ENCODE results near the gene PRDM12. TPM values are rescaled to one million over a fixed set of nuclear protein-coding genes. Genes with fewer than 3 reads are reported as not detected.
A peak's percentile ranks its signal among the peaks of the same experiment; 100 is the strongest.

The PRDM12 gene
- total RNA-seq (not detected), polyA plus RNA-seq (ENCODE audit: insufficient read depth, low read depth, low replicate concordance) (not detected)
- long read RNA-seq, donor 1: 0 reads
- long read RNA-seq, donor 2: 0 reads
- long read RNA-seq, donor 3: 0 reads
- long read RNA-seq, donor 4: 0 reads
- long read RNA-seq, donor 5: 0 reads
- long read RNA-seq, donor 6: 0 reads
- long read RNA-seq, donor 7: 0 reads
- long read RNA-seq, donor 8: 0 reads
- long read RNA-seq, donor 9: 0 reads
- long read RNA-seq, donor 10: 0 reads

GRCh38 chr9:130664251-130665028 lies at the start of gene PRDM12:
Gene PRDM12, plus strand, starts transcription at chr9:130664594. Its CDS starts 60 bp downstream, at chr9:130664654.
- peak in 1 of 5 donors; percentile 18 for DNase-seq
- Histone ChIP-seq H3K27me3 (ENCODE audit: control insufficient read depth, insufficient read depth, low read length) (peaks cover 39% of the 10 kb centered on the region), H3K4me1 (ENCODE audit: control insufficient read depth in 2 of 3, insufficient read depth in 2 of 3, low read depth in 1 of 3, low read length in 3 of 3) (peaks cover 0 to 3% (median 0%) of the 10 kb centered on the region in 3 donors), H3K9me3 (ENCODE audit: control insufficient read depth in 2 of 3, insufficient read depth in 1 of 3, low read length in 3 of 3) (no peaks in the 10 kb centered on the region), H3K36me3 (ENCODE audit: control insufficient read depth in 2 of 3, insufficient read depth in 3 of 3, low read length in 3 of 3) (no peaks in the 10 kb centered on the region), H3K4me3 (ENCODE audit: low read length in 3 of 3) (no peak within 1 kb of the TSS), H3K9ac (ENCODE audit: low read length in 3 of 3) (no peak within 1 kb of the TSS), H3K27ac (ENCODE audit: low read depth in 2 of 2, low read length in 2 of 2) (no peak within 1 kb of the TSS)
- FAIRE-seq: no peak
- no peak for TF ChIP-seq CTCF (IDR thresholded peaks at IDR 0.05; ENCODE audit: borderline replicate concordance, extremely low read depth, insufficient read depth)
- intact Hi-C loops (cut with DNase I): no loop called here

GRCh38 chr9:130616451-130616850 lies 47.9 kb upstream of the PRDM12 start:
- no peak overlapping the region for H3K27ac ChIP-seq (ENCODE audit: low read depth in 2 of 2, low read length in 2 of 2)
- no peak overlapping the region for H3K9ac ChIP-seq (ENCODE audit: low read length in 3 of 3)
- peaks cover 8 to 78% (median 50%) of the 10 kb centered on the region in 3 donors for H3K36me3 ChIP-seq (ENCODE audit: control insufficient read depth in 2 of 3, insufficient read depth in 3 of 3, low read length in 3 of 3)
- H3K4me1 ChIP-seq (ENCODE audit: control insufficient read depth in 2 of 3, insufficient read depth in 2 of 3, low read depth in 1 of 3, low read length in 3 of 3): no peaks in the 10 kb centered on the region
- no peak for TF ChIP-seq CTCF (IDR thresholded peaks at IDR 0.05; ENCODE audit: borderline replicate concordance, extremely low read depth, insufficient read depth)
- DNase-seq (no peak), FAIRE-seq (no peak)
- no peaks in the 10 kb centered on the region for H3K9me3 ChIP-seq (ENCODE audit: control insufficient read depth in 2 of 3, insufficient read depth in 1 of 3, low read length in 3 of 3)
- H3K4me3 ChIP-seq (ENCODE audit: low read length in 3 of 3): no peak overlapping the region
- H3K27me3 ChIP-seq (ENCODE audit: control insufficient read depth, insufficient read depth, low read length): no peaks in the 10 kb centered on the region
- intact Hi-C loops (cut with DNase I): no loop called here

GRCh38 chr9:130623466-130623865 lies 40.9 kb upstream of the PRDM12 start:
- no peaks in the 10 kb centered on the region for H3K4me1 ChIP-seq (ENCODE audit: control insufficient read depth in 2 of 3, insufficient read depth in 2 of 3, low read depth in 1 of 3, low read length in 3 of 3)
- intact Hi-C loops (cut with DNase I): no loop called here
- no peak for FAIRE-seq
- no peak for TF ChIP-seq CTCF (IDR thresholded peaks at IDR 0.05; ENCODE audit: borderline replicate concordance, extremely low read depth, insufficient read depth)
- H3K27ac ChIP-seq (ENCODE audit: low read depth in 2 of 2, low read length in 2 of 2): no peak overlapping the region
- no peak for DNase-seq
- peaks cover 8 to 68% (median 34%) of the 10 kb centered on the region in 3 donors for H3K36me3 ChIP-seq (ENCODE audit: control insufficient read depth in 2 of 3, insufficient read depth in 3 of 3, low read length in 3 of 3)
- no peaks in the 10 kb centered on the region for H3K27me3 ChIP-seq (ENCODE audit: control insufficient read depth, insufficient read depth, low read length)
- no peaks in the 10 kb centered on the region for H3K9me3 ChIP-seq (ENCODE audit: control insufficient read depth in 2 of 3, insufficient read depth in 1 of 3, low read length in 3 of 3)
- no peak overlapping the region for H3K4me3 ChIP-seq (ENCODE audit: low read length in 3 of 3)
- no peak overlapping the region for H3K9ac ChIP-seq (ENCODE audit: low read length in 3 of 3)
